ENCODE data around the gene CMKLR1. TPM values are rescaled to one million over a fixed set of nuclear protein-coding genes. Genes with fewer than 3 reads are reported as not detected.

The CMKLR1 gene
- total and polyA plus RNA-seq, 3 experiments from 2014 or later, result 0.57 to 4.4 (median 0.66) TPM

- Histone ChIP-seq H3K4me3 (ENCODE audit: low read length) (no peak overlapping the region), H3K36me3 (ENCODE audit: insufficient read depth, low read length) (no peaks in the 10 kb centered on the region), H3K4me1 (ENCODE audit: insufficient read depth, low read length) (no peaks in the 10 kb centered on the region), H3K9me3 (ENCODE audit: low read length) (peaks cover 5% of the 10 kb centered on the region), H3K27ac (ENCODE audit: low read depth, low read length) (no peak overlapping the region), H3K27me3 (ENCODE audit: insufficient read depth, low read length, poor library complexity, severe bottlenecking) (no peaks in the 10 kb centered on the region)
- peaks cover 5 to 7% of the 10 kb centered on the region in 2 donors for H3K27me3 Mint-ChIP-seq
- no peaks in the 10 kb centered on the region for H3K36me3 Mint-ChIP-seq
- no peak overlapping the region for H3K4me3 Mint-ChIP-seq
- ChIA-PET POLR2A (no interaction called here), CTCF (no interaction called here)
- H3K4me1 Mint-ChIP-seq, result no peaks in the 10 kb centered on the region
- H3K9me3 Mint-ChIP-seq, result peaks cover 14 to 30% (median 21%) of the 10 kb centered on the region in 5 donors
- no peak for DNase-seq
- no peak overlapping the region for H3K27ac Mint-ChIP-seq
These were observed 78.1 kb downstream of the CMKLR1 start for GRCh38 chr12:108260969-108261368.

DNA sequence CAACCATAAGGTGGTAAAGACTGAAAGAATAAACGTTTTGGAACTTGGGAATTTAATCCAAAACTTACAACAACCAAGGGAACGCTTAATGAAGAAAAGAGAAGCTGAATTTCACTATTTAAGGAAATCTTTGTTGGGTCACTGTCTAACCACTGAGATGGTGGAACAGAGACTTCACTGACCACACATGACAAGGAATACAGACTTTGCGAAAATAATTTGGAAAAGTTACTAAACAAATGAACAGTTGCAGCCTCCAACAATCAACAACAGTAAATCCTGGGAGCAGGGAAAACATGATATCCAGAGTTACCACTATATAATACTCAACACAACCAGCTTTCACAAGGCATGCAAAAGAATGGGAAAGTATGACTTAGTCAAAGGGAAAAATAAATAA is 79.1 kb downstream of the CMKLR1 start:
- no peak for DNase-seq
- peaks cover 5 to 7% of the 10 kb centered on the region in 2 donors for H3K27me3 Mint-ChIP-seq
- H3K9me3 ChIP-seq (ENCODE audit: low read length), result peaks cover 5% of the 10 kb centered on the region
- no peaks in the 10 kb centered on the region for H3K36me3 ChIP-seq (ENCODE audit: insufficient read depth, low read length)
- no peaks in the 10 kb centered on the region for H3K4me1 Mint-ChIP-seq
- CTCF ChIA-PET, result no interaction called here
- no peak overlapping the region for H3K27ac ChIP-seq (ENCODE audit: low read depth, low read length)
- H3K27ac Mint-ChIP-seq, result no peak overlapping the region
- H3K4me3 ChIP-seq (ENCODE audit: low read length), result no peak overlapping the region
- no peaks in the 10 kb centered on the region for H3K36me3 Mint-ChIP-seq
- H3K4me1 ChIP-seq (ENCODE audit: insufficient read depth, low read length), result no peaks in the 10 kb centered on the region
- peaks cover 14 to 30% (median 21%) of the 10 kb centered on the region in 5 donors for H3K9me3 Mint-ChIP-seq
- POLR2A ChIA-PET, result no interaction called here
- H3K27me3 ChIP-seq (ENCODE audit: insufficient read depth, low read length, poor library complexity, severe bottlenecking), result no peaks in the 10 kb centered on the region
- H3K4me3 Mint-ChIP-seq, result no peak overlapping the region

- no peaks in the 10 kb centered on the region for H3K36me3 Mint-ChIP-seq
- H3K27ac Mint-ChIP-seq, result no peak overlapping the region
- Histone ChIP-seq H3K36me3 (ENCODE audit: insufficient read depth, low read length) (no peaks in the 10 kb centered on the region), H3K9me3 (ENCODE audit: low read length) (peaks cover 5% of the 10 kb centered on the region), H3K4me1 (ENCODE audit: insufficient read depth, low read length) (no peaks in the 10 kb centered on the region), H3K27ac (ENCODE audit: low read depth, low read length) (no peak overlapping the region), H3K27me3 (ENCODE audit: insufficient read depth, low read length, poor library complexity, severe bottlenecking) (no peaks in the 10 kb centered on the region), H3K4me3 (ENCODE audit: low read length) (no peak overlapping the region)
- ChIA-PET CTCF (no interaction called here), POLR2A (no interaction called here)
- no peak overlapping the region for H3K4me3 Mint-ChIP-seq
- H3K27me3 Mint-ChIP-seq, result peaks cover 6 to 10% of the 10 kb centered on the region in 2 donors
- DNase-seq, result no peak
- H3K9me3 Mint-ChIP-seq, result peaks cover 11 to 30% (median 21%) of the 10 kb centered on the region in 5 donors
- peaks cover 0 to 2% (median 0%) of the 10 kb centered on the region in 3 donors for H3K4me1 Mint-ChIP-seq
These were observed 81.5 kb downstream of the CMKLR1 start for GRCh38 chr12:108257610-108258106.

GRCh38 chr12:108257004-108257403 is 82.1 kb downstream of the CMKLR1 start:
- H3K36me3 Mint-ChIP-seq, result no peaks in the 10 kb centered on the region
- no peak overlapping the region for H3K27ac Mint-ChIP-seq
- no peak overlapping the region for H3K4me3 ChIP-seq (ENCODE audit: low read length)
- ChIA-PET POLR2A (no interaction called here), CTCF (no interaction called here)
- H3K9me3 Mint-ChIP-seq, result peaks cover 11 to 29% (median 21%) of the 10 kb centered on the region in 5 donors
- no peaks in the 10 kb centered on the region for H3K4me1 ChIP-seq (ENCODE audit: insufficient read depth, low read length)
- H3K27me3 ChIP-seq (ENCODE audit: insufficient read depth, low read length, poor library complexity, severe bottlenecking), result no peaks in the 10 kb centered on the region
- no peak for DNase-seq
- H3K27me3 Mint-ChIP-seq, result peaks cover 9 to 12% of the 10 kb centered on the region in 2 donors
- no peaks in the 10 kb centered on the region for H3K36me3 ChIP-seq (ENCODE audit: insufficient read depth, low read length)
- H3K27ac ChIP-seq (ENCODE audit: low read depth, low read length), result no peak overlapping the region
- peaks cover 5% of the 10 kb centered on the region for H3K9me3 ChIP-seq (ENCODE audit: low read length)
- H3K4me1 Mint-ChIP-seq, result peaks cover 0 to 2% (median 0%) of the 10 kb centered on the region in 3 donors
- no peak overlapping the region for H3K4me3 Mint-ChIP-seq

DNA sequence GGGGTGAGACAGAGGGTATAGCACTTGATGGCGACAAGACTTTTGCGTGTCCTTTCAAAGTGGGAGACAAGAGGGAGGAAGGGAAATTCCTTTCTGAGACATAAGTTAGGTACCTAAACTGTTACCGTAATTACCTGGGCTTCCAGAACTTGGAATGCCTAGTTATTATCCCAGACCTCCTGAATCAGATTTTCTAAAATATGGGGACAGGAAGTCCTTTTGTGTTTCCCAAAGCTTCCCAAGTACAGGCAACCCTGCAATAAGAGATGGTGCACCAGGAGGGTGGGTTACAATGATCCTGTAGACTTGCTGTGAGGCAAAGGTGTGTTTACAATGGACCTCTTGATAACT is 83.9 kb downstream of the CMKLR1 start:
- Mint-ChIP-seq H3K36me3 (no peaks in the 10 kb centered on the region), H3K27me3 (peaks cover 9 to 21% of the 10 kb centered on the region in 2 donors), H3K4me1 (peaks cover 0 to 2% (median 0%) of the 10 kb centered on the region in 3 donors), H3K27ac (no peak overlapping the region), H3K4me3 (no peak overlapping the region), H3K9me3 (peaks cover 0 to 12% (median 11%) of the 10 kb centered on the region in 5 donors)
- no peak for DNase-seq
- Histone ChIP-seq H3K27ac (ENCODE audit: low read depth, low read length) (no peak overlapping the region), H3K4me1 (ENCODE audit: insufficient read depth, low read length) (no peaks in the 10 kb centered on the region), H3K27me3 (ENCODE audit: insufficient read depth, low read length, poor library complexity, severe bottlenecking) (no peaks in the 10 kb centered on the region), H3K4me3 (ENCODE audit: low read length) (no peak overlapping the region), H3K9me3 (ENCODE audit: low read length) (no peaks in the 10 kb centered on the region), H3K36me3 (ENCODE audit: insufficient read depth, low read length) (no peaks in the 10 kb centered on the region)
- POLR2A ChIA-PET, result no interaction called here
- CTCF ChIA-PET, result no interaction called here

DNA sequence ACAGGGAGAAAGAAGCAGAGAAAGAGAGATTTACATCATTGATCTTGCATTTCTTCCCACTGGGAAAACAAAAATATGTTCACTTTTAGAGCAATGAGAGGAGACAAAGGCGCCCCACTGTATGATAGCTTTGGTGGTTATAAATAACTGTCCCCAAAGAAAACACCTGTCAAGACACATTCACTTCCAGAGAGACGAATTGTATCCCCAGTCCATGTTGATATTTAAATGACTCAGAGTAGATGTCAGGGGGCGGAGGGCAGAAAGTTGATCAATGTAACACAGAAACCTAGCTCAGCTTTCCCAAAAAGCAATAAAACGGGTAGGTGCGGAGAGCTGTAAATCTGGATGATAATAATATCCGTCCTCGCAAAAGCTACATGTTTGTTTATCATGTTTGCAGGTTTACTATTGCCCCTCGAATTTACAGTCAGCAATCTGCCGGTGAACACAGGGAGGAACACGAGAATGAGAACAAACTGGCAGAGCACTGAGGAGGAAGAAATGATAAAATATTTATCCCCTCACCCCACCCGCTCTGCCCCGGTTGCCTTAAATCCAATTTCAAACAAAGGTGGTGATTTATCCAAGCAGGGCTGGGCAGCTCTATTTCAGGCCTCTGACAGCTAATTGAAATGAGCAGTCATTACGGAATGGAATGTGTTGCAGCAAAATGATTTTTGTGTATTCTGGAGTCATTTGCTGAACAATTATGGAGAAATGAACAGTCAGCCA is 84.4 kb downstream of the CMKLR1 start:
- H3K9me3 Mint-ChIP-seq, result peaks cover 0 to 7% (median 6%) of the 10 kb centered on the region in 5 donors
- H3K36me3 Mint-ChIP-seq, result no peaks in the 10 kb centered on the region
- H3K27ac Mint-ChIP-seq, result no peak overlapping the region
- no peaks in the 10 kb centered on the region for H3K36me3 ChIP-seq (ENCODE audit: insufficient read depth, low read length)
- H3K4me1 Mint-ChIP-seq, result peaks cover 0 to 2% (median 0%) of the 10 kb centered on the region in 3 donors
- peaks cover 3% of the 10 kb centered on the region for H3K27me3 ChIP-seq (ENCODE audit: insufficient read depth, low read length, poor library complexity, severe bottlenecking)
- POLR2A ChIA-PET, result no interaction called here
- H3K27ac ChIP-seq (ENCODE audit: low read depth, low read length), result no peak overlapping the region
- H3K4me1 ChIP-seq (ENCODE audit: insufficient read depth, low read length), result no peaks in the 10 kb centered on the region
- H3K4me3 Mint-ChIP-seq, result no peak overlapping the region
- H3K9me3 ChIP-seq (ENCODE audit: low read length), result no peaks in the 10 kb centered on the region
- CTCF ChIA-PET, result no interaction called here
- H3K27me3 Mint-ChIP-seq, result peaks cover 9 to 24% of the 10 kb centered on the region in 2 donors
- no peak overlapping the region for H3K4me3 ChIP-seq (ENCODE audit: low read length)
- no peak for DNase-seq

DNA sequence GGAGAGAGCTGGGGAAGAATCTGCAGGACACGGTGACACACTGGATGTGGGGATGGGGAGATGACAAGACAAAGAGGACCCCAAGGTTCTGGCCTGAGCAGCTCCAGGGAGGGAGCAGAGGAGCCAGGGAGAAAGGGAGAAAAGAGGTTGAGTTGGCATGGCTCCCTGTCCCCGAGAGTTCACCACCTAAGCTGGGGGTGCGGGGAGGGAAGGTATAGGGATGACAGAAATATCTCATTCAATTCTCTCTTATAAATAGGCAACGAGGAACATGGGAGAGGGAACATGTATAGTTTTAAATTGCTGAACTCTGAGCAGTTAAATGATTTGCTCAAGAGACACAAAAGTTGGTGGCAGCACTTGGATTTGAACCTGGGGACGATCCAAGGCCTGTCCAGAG is 85.1 kb downstream of the CMKLR1 start:
- Histone ChIP-seq H3K27ac (ENCODE audit: low read depth, low read length) (no peak overlapping the region), H3K36me3 (ENCODE audit: insufficient read depth, low read length) (no peaks in the 10 kb centered on the region), H3K27me3 (ENCODE audit: insufficient read depth, low read length, poor library complexity, severe bottlenecking) (peaks cover 3% of the 10 kb centered on the region), H3K4me1 (ENCODE audit: insufficient read depth, low read length) (no peaks in the 10 kb centered on the region), H3K9me3 (ENCODE audit: low read length) (no peaks in the 10 kb centered on the region), H3K4me3 (ENCODE audit: low read length) (no peak overlapping the region)
- no peaks in the 10 kb centered on the region for H3K36me3 Mint-ChIP-seq
- H3K4me1 Mint-ChIP-seq, result peaks cover 0 to 2% (median 0%) of the 10 kb centered on the region in 3 donors
- H3K27me3 Mint-ChIP-seq, result peaks cover 11 to 28% of the 10 kb centered on the region in 2 donors
- no peak overlapping the region for H3K4me3 Mint-ChIP-seq
- H3K9me3 Mint-ChIP-seq, result peaks cover 0 to under 1% (median 0%) of the 10 kb centered on the region in 5 donors
- no peak for DNase-seq
- POLR2A ChIA-PET, result no interaction called here
- CTCF ChIA-PET, result no interaction called here
- H3K27ac Mint-ChIP-seq, result no peak overlapping the region

DNA sequence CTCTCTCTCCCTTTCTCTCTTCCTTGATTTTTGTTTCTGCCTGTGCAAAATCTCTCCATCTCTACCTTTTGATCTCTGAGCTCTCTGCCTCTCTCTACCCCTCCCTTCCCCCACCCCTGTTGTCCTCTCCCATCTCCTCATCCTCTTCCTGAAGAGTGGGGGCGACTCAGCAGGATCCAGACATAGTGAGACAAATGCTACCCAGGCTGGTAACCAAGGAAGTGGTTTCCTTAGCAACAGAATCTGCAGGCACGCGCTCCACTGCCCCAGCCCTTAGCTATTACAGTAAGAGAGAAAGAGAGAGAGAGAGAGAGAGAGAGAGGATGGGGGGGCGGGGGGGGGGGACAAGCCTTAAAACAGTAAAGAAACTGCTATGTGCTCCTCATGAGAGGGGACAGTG is 85.6 kb downstream of the CMKLR1 start:
- Mint-ChIP-seq H3K36me3 (no peaks in the 10 kb centered on the region), H3K4me3 (peak overlapping the region in 1 of 7 donors; percentile 26), H3K27ac (peak overlapping the region in 1 of 8 donors; percentile 40), H3K9me3 (no peaks in the 10 kb centered on the region), H3K4me1 (peaks cover 0 to 2% (median 0%) of the 10 kb centered on the region in 3 donors), H3K27me3 (peaks cover 11 to 33% of the 10 kb centered on the region in 2 donors)
- Histone ChIP-seq H3K27ac (ENCODE audit: low read depth, low read length) (no peak overlapping the region), H3K4me3 (ENCODE audit: low read length) (no peak overlapping the region), H3K9me3 (ENCODE audit: low read length) (no peaks in the 10 kb centered on the region), H3K27me3 (ENCODE audit: insufficient read depth, low read length, poor library complexity, severe bottlenecking) (peaks cover 3% of the 10 kb centered on the region), H3K4me1 (ENCODE audit: insufficient read depth, low read length) (no peaks in the 10 kb centered on the region), H3K36me3 (ENCODE audit: insufficient read depth, low read length) (no peaks in the 10 kb centered on the region)
- POLR2A ChIA-PET, result no interaction called here
- no peak for DNase-seq
- CTCF ChIA-PET, result no interaction called here

Data from CD8-positive, alpha-beta memory T cell (primary cell).